H9 (cell line): ENCODE measurements around the gene TMEM184A. TPM values are rescaled to one million over a fixed set of nuclear protein-coding genes. Genes with fewer than 3 reads are reported as not detected.

Source experiments
- DNase-seq: peaks from one replicate; pipeline ENCODE4 v3.0.0-alpha.2; 2017
- H2AFZ ChIP-seq: one replicate; pipeline ENCODE4 v1.6.1; 2013; ENCODE audit warnings: mild to moderate bottlenecking, low read length, control low read depth, moderate library complexity
- H2AK5ac ChIP-seq: 2 replicates; pipeline ENCODE4 v1.6.1; 2013; ENCODE audit warnings: low read length, control low read depth, mixed read lengths; ENCODE audit not compliant: insufficient read length
- H2BK120ac ChIP-seq: one replicate; pipeline ENCODE4 v1.6.1; 2013; ENCODE audit warnings: low read depth, mild to moderate bottlenecking, low read length, control low read depth, inconsistent platforms; ENCODE audit not compliant: poor library complexity, severe bottlenecking
- H2BK12ac ChIP-seq: 2 replicates; pipeline ENCODE4 v1.6.1; 2013; ENCODE audit warnings: low read length, control low read depth, mixed read lengths, low read depth; ENCODE audit not compliant: insufficient read length
- H2BK15ac ChIP-seq: 2 replicates; pipeline ENCODE4 v1.6.1; 2013; ENCODE audit warnings: low read depth, low read length, control low read depth
- H2BK20ac ChIP-seq: one replicate; pipeline ENCODE4 v1.6.1; 2013; ENCODE audit warnings: low read depth, mild to moderate bottlenecking, low read length, control low read depth, inconsistent platforms; ENCODE audit not compliant: poor library complexity, severe bottlenecking
- H2BK5ac ChIP-seq: 2 replicates; pipeline ENCODE4 v1.6.1; 2013; ENCODE audit warnings: low read length, control low read depth, mixed read lengths; ENCODE audit not compliant: insufficient read length
- H3K14ac ChIP-seq: 2 replicates; pipeline ENCODE4 v1.6.1; 2013; ENCODE audit warnings: low read length, control low read depth; ENCODE audit not compliant: insufficient read depth
- H3K18ac ChIP-seq: 2 replicates; pipeline ENCODE4 v1.6.1; 2013; ENCODE audit warnings: low read depth, mild to moderate bottlenecking, mixed read lengths, low read length, control low read depth; ENCODE audit not compliant: insufficient read length
- H3K23ac ChIP-seq: 2 replicates; pipeline ENCODE4 v1.6.1; 2013; ENCODE audit warnings: low read length, control low read depth, mixed read lengths, low read depth; ENCODE audit not compliant: insufficient read length
- H3K23me2 ChIP-seq: 2 replicates; pipeline ENCODE4 v1.6.1; 2013; ENCODE audit warnings: low read depth, mild to moderate bottlenecking, mixed read lengths, low read length, control low read depth; ENCODE audit not compliant: insufficient read length, poor library complexity, severe bottlenecking
- H3K27ac ChIP-seq: 2 replicates; pipeline ENCODE4 v1.5.1; 2013; ENCODE audit warnings: low read length, control low read depth, mixed read lengths, low read depth; ENCODE audit not compliant: insufficient read length
- H3K27me3 ChIP-seq: 2 replicates; pipeline ENCODE4 v1.6.1; 2013; ENCODE audit warnings: low read length, control low read depth, inconsistent platforms; ENCODE audit not compliant: insufficient read depth
- H3K4ac ChIP-seq: 2 replicates; pipeline ENCODE4 v1.6.1; 2013; ENCODE audit warnings: low read depth, mild to moderate bottlenecking, control low read depth, inconsistent platforms, low read length, moderate library complexity
- H3K4me1 ChIP-seq: 2 replicates; pipeline ENCODE4 v1.6.1; 2013; ENCODE audit warnings: low read length, control low read depth, inconsistent platforms; ENCODE audit not compliant: insufficient read depth
- H3K4me2 ChIP-seq: 2 replicates; pipeline ENCODE4 v1.6.1; 2013; ENCODE audit warnings: low read length, control low read depth, mixed read lengths; ENCODE audit not compliant: insufficient read length, insufficient read depth
- H3K56ac ChIP-seq: 2 replicates; pipeline ENCODE4 v1.6.1; 2013; ENCODE audit warnings: low read depth, mild to moderate bottlenecking, mixed read lengths, low read length, control low read depth; ENCODE audit not compliant: insufficient read length
- H3K79me1 ChIP-seq: 2 replicates; pipeline ENCODE4 v1.6.1; 2013; ENCODE audit warnings: low read depth, mild to moderate bottlenecking, moderate library complexity, low read length, control low read depth, inconsistent platforms; ENCODE audit not compliant: insufficient read depth, poor library complexity, severe bottlenecking
- H3K79me2 ChIP-seq: 2 replicates; pipeline ENCODE4 v1.6.1; 2013; ENCODE audit warnings: low read length, control low read depth, inconsistent platforms; ENCODE audit not compliant: insufficient read depth
- H3K9ac ChIP-seq: 2 replicates; pipeline ENCODE4 v1.6.1; 2013; ENCODE audit warnings: low read length, control low read depth, mixed read lengths; ENCODE audit not compliant: insufficient read length; ENCODE audit errors: extremely low read depth
- H3K9me3 ChIP-seq: one replicate; pipeline ENCODE4 v1.6.1; 2013; ENCODE audit warnings: low read depth, low read length, inconsistent platforms; ENCODE audit not compliant: control insufficient read depth
- H3T11ph ChIP-seq: one replicate; pipeline ENCODE4 v1.6.1; 2013; ENCODE audit warnings: mild to moderate bottlenecking, low read length, control low read depth, inconsistent platforms
- H4K20me1 ChIP-seq: one replicate; pipeline ENCODE4 v1.6.1; 2013; ENCODE audit not compliant: control insufficient read depth, insufficient read length, insufficient read depth
- H4K5ac ChIP-seq: 2 replicates; pipeline ENCODE4 v1.6.1; 2013; ENCODE audit warnings: low read depth, mild to moderate bottlenecking, mixed read lengths, low read length, control low read depth; ENCODE audit not compliant: insufficient read length
- H4K8ac ChIP-seq: replicated peaks from 2 replicates; pipeline ENCODE4 v1.6.1; 2013; ENCODE audit warnings: low read length, control low read depth, mixed read lengths, low read depth; ENCODE audit not compliant: insufficient read length
- H4K91ac ChIP-seq: 2 replicates; pipeline ENCODE4 v1.6.1; 2013; ENCODE audit warnings: low read depth, mild to moderate bottlenecking, moderate library complexity, mixed read lengths, low read length, control low read depth; ENCODE audit not compliant: insufficient read length
- H3K27ac Mint-ChIP-seq, 3 experiments: 2 replicates in 2 of 3; 3 replicates in 1 of 3; pipeline ENCODE4 v1.8.0; 2020 to 2021; ENCODE audit warnings: mixed read lengths in 3 of 3, mild to moderate bottlenecking in 1 of 3, moderate library complexity in 1 of 3
- H3K27me3 Mint-ChIP-seq: 2 replicates; pipeline ENCODE4 v1.8.0; 2021; ENCODE audit warnings: low read depth, mild to moderate bottlenecking, moderate library complexity, mixed read lengths
- H3K36me3 Mint-ChIP-seq, 3 experiments: 2 replicates in 2 of 3; 3 replicates in 1 of 3; pipeline ENCODE4 v1.8.0; 2020 to 2021; ENCODE audit warnings: low read depth in 3 of 3, mixed read lengths in 3 of 3; ENCODE audit not compliant: insufficient read depth in 1 of 3
- H3K4me1 Mint-ChIP-seq, 2 experiments: 2 replicates each; pipeline ENCODE4 v1.8.0; 2020; ENCODE audit warnings: mixed read lengths in 2 of 2
- H3K4me3 Mint-ChIP-seq, 2 experiments: 2 replicates in 1 of 2; 3 replicates in 1 of 2; pipeline ENCODE4 v1.8.0; 2020 to 2021; ENCODE audit warnings: mild to moderate bottlenecking in 2 of 2, mixed read lengths in 2 of 2, moderate library complexity in 1 of 2
- H3K9me3 Mint-ChIP-seq, 2 experiments: 2 replicates in 1 of 2; 3 replicates in 1 of 2; pipeline ENCODE4 v1.8.0; 2020; ENCODE audit warnings: mild to moderate bottlenecking in 2 of 2, mixed read lengths in 2 of 2, moderate library complexity in 1 of 2
- WGBS: extraction: QIAGEN DNeasy Blood & Tissue Kit; methylation state at CpG from one replicate; pipeline ENCODE4 v1.1.7; 2013; ENCODE audit warnings: missing lambda C conversion rate, low lambda C conversion rate, mixed read lengths; ENCODE audit not compliant: insufficient read length; ENCODE audit errors: extremely low coverage; 5-methylcytosine and 5-hydroxymethylcytosine counted together
- total RNA-seq: library from RNA; stranded (reverse); gene quantifications from 2 replicates; pipeline ENCODE4 v1.2.1, GENCODE V29; 2021
- TF ChIP-seq, protein P1 (sequence below): fragments of 200-600 bp; sonication (generic); conservative IDR thresholded peaks from 3 replicates; pipeline ENCODE4 v1.8.0; 2021; ENCODE audit warnings: antibody characterized with exemption, mild to moderate bottlenecking

The TMEM184A gene
- total RNA-seq, 1 experiment from 2014 or later, result 1.3 TPM

DNA sequence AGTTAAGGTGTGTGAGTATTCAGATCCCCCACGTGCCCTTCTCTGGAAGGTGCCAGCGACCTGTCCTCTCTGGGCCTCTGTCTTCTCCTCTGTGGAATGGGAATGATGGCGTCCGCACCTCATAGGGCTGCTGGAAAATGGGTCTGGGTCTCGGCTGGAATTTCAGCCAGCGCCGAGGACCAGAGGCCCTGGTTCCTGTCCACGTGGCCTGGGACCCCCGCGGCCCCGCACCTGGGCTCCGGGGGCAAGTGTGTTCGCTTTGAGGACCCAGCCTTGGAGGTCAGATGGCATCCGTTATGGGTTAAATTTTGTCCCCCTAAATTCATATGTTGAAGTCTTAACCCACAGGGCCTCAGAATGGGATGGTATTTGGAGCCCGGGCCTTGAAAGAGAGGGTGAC lies 46.4 kb upstream of the TMEM184A start:
- Histone ChIP-seq H3K79me2 (no peaks in the 10 kb centered on the region), H3K18ac (no peak overlapping the region), H4K91ac (no peak overlapping the region), H3K4me1 (no peaks in the 10 kb centered on the region), H3K23me2 (no peaks in the 10 kb centered on the region), H2AK5ac (no peak overlapping the region), H2BK15ac (no peak overlapping the region), H2BK5ac (no peak overlapping the region), H3K4me2 (no peak overlapping the region), H2BK12ac (no peak overlapping the region), H3K9me3 (no peaks in the 10 kb centered on the region), H3K4ac (no peak overlapping the region), H4K20me1 (no peaks in the 10 kb centered on the region), H2AFZ (no peak overlapping the region), H3K79me1 (no peaks in the 10 kb centered on the region), H3K14ac (no peak overlapping the region; the same call in 1 of the 2 replicates), H3T11ph (no peak overlapping the region), H3K56ac (no peak overlapping the region), H3K27me3 (no peaks in the 10 kb centered on the region), H2BK120ac (no peak overlapping the region), H2BK20ac (no peak overlapping the region), H3K27ac (no peak overlapping the region), H3K23ac (no peak overlapping the region), H4K8ac (no peak overlapping the region), H3K9ac (no peak overlapping the region), H4K5ac (no peak overlapping the region)
- no peaks in the 10 kb centered on the region; the same call in none of the 2 replicates for H3K27me3 Mint-ChIP-seq
- H3K27ac Mint-ChIP-seq, result no peak overlapping the region; a peak in 1 of 7 replicates
- TF ChIP-seq, protein P1, sequence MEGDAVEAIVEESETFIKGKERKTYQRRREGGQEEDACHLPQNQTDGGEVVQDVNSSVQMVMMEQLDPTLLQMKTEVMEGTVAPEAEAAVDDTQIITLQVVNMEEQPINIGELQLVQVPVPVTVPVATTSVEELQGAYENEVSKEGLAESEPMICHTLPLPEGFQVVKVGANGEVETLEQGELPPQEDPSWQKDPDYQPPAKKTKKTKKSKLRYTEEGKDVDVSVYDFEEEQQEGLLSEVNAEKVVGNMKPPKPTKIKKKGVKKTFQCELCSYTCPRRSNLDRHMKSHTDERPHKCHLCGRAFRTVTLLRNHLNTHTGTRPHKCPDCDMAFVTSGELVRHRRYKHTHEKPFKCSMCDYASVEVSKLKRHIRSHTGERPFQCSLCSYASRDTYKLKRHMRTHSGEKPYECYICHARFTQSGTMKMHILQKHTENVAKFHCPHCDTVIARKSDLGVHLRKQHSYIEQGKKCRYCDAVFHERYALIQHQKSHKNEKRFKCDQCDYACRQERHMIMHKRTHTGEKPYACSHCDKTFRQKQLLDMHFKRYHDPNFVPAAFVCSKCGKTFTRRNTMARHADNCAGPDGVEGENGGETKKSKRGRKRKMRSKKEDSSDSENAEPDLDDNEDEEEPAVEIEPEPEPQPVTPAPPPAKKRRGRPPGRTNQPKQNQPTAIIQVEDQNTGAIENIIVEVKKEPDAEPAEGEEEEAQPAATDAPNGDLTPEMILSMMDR, result no peak
- H3K9me3 Mint-ChIP-seq, result no peaks in the 10 kb centered on the region; a peak in 1 of 5 replicates
- no peak for DNase-seq
- no peaks in the 10 kb centered on the region for H3K36me3 Mint-ChIP-seq
- no peak overlapping the region for H3K4me3 Mint-ChIP-seq
- no CpG with 5 or more reads among the region's 15 CpGs for WGBS
- H3K4me1 Mint-ChIP-seq, result peaks cover 4 to 9% of the 10 kb centered on the region in 2 experiments; a peak in 3 of 4 replicates
